KG1 (cell line): ENCODE measurements around the gene FUOM.
A peak's percentile ranks its signal among the peaks of the same experiment; 100 is the strongest.

ENCODE experiments used
- DNase-seq: peaks from one replicate; lab custom pipeline; 2025; lab: John Stamatoyannopoulos, UW

FUOM gene, protein sequence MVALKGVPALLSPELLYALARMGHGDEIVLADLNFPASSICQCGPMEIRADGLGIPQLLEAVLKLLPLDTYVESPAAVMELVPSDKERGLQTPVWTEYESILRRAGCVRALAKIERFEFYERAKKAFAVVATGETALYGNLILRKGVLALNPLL

DNA sequence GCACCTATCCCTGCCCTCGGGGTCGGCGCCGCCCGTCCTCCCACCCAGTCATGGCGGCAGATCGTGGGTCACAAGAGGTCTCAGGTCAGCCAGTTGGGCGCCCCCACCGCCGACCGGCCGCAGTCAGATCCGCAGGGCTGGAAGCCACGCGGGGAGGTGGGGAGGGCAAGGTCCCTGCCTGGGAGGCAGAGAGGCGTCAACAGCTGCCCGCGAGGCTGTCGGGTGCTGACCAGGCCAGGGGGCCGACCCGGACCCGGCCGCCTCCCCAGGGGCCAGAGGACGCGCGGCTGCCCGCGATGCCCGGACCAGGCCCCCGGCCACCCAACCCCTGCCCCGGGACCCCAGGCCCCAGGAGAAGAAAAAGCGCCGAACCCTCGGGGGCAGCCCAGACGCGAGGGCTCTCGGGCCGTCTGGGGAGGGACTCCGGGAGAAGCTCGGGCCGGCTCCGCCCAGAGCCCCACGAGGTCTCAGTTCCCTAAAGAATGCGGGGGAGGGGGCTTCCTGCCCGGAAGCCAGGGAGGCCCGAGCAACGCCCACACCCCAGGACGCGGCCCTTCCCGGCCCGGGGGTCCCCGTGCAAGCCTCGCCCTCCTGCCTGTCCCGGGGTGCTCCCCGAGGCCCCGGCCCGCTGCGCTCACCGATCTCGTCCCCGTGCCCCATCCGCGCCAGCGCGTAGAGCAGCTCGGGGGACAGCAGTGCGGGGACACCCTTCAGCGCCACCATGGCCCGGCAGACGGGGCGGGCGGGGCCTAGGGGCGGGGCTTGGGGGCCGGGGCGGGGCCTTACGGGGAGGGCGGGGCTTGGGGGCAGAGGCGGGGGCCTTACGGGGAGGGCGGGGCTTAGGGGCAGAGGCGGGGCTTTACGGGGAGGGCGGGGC lies at the start of gene FUOM:
TSS of gene FUOM (minus strand) at position 735 of the 877 bp plus-strand sequence. CDS start at position 723, 12 bp downstream.
- DNase-seq = peak; percentile 30

DNA sequence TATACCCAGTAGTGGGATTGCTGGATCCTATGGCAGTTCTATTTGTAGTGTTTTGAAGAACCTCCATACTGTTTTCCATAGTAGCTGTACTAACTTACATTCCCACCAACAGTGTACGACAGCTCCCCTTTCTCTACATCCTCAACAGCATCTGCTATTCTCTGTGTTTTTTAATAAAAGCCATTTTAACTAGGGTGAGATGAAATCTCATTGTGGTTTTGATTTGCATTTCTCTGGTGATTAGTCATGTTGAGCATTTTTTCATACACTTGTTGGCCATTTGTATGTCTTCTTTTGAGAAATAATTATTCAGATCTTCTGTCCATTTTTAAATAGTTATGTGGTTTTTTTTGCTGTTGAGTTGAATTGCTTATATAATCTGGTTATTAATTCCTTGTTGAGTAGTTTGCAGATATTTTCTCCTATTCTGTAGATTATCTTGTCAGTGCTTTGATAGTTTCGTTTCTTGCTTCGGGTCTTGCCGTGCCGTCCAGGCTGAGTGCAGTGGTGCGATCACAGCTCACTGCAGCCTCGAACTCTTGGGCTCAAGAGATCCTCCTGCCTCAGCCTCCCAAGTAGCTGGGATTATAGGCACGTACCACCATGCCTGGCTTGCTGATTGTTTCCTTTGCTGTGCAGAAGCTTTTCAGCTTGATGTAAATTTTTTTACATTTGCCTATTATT lies 48.2 kb upstream of the FUOM start:
- DNase-seq = no peak

DNA sequence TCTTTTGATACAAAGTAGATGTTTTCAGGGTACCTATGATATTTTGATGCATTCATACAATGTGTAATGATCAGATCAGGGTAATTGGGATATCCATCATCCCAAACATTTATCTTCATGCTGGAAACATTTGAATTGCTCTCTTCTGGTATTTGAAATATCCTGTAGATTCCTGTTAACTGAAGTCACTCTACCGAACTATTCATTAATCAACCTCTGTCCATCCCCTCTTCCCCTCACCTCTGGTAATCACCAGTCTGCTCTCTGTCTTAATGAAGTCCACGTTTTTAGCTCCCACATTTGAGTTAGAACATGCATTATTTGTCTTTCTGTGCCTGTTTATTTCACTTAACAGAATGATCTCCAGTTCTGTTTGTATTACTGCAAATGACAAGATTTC lies 47.5 kb upstream of the FUOM start:
- no peak for DNase-seq

DNA sequence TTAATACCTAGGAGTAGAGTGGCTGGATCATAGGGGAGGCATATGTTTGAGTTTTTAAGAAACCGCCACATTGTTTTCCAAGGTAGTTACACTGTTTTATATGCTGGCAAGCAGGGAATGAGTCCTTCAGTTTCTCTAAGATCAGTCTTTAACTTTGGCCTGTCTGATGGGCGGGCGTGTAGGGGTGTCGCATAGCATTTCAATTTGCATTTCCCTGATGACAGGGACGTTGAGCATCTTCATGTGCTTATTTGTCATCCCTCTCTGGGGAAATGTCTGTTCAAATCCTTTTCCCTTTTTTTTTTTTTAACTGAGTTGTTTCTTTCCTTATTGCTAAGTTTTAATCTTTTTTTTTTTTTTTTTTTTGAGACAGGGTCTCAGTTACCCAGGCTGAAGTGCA lies 46.0 kb upstream of the FUOM start:
- DNase-seq = no peak

DNA sequence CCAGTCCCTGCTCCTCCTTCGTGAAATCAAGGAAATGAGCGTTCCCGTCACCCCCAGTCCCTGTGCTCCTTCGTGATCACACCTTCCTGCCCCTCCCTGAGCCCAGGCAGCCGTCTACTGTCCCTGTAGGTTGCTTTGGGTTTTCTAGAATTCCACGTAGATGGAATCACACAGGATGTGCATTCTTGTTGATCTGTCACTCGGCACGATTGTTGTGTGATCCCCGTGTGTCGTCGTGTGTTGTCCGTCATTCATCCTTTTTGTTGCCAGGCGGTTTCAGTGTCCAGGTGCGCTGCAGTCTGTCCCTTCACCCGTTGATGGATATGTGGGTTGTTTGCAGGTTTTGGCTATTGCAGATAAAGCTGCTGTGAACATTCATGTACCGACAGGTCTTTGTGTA lies 45.5 kb upstream of the FUOM start:
- DNase-seq = no peak

DNA sequence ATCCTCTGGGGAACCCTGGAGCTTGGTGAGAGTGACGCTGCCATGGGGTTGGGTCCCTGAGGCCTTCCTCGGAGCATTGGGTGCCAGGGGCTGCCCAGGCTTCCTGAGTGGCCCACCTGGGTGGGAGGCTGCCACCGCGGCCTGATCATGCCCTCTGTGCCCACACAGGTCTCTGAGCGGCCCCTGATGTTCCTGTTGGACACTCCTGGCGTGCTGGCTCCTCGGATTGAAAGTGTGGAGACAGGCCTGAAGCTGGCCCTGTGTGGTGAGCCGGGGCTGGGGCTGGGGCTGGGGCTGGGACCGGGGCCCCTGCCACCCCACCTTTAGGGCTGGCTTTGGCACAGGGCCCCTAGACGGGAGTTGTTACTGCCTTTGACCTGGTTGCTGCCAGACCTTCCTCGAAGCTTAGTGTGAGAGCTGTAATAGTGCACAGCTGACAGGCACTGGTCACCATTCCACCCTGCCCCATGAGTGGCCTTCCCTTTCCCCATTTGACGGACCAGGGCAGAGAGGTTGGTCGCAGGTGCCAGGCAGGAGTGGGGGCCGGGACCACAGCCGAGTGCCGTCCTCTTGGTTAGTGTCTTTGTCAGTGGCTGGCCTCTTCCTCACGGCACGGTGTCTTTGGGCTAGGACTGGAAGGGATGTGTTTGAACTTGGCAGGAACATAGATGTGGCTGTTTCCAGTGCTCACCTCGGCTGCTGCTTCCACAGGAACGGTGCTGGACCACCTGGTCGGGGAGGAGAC lies 44.3 kb upstream of the FUOM start:
- DNase-seq = no peak

DNA sequence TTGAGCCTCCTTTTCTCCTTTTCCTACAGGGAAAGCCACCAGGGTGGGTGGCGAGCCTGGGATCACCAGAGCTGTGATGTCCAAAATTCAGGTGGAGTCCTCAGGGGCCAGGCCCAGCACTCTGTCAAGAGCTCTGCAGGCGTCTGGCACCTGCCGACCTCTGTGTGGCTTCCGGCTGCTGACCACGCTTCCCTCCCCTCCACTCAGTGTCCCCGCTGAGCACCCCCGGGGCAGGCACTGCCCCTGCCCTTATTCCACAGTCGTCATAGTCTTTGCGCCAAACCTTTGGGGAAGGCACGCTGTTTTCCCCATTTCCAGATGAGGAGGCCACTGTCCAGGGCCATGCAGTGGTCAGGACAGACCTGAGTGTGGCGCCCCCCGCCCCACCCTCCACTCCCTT lies 43.7 kb upstream of the FUOM start:
- DNase-seq = no peak

DNA sequence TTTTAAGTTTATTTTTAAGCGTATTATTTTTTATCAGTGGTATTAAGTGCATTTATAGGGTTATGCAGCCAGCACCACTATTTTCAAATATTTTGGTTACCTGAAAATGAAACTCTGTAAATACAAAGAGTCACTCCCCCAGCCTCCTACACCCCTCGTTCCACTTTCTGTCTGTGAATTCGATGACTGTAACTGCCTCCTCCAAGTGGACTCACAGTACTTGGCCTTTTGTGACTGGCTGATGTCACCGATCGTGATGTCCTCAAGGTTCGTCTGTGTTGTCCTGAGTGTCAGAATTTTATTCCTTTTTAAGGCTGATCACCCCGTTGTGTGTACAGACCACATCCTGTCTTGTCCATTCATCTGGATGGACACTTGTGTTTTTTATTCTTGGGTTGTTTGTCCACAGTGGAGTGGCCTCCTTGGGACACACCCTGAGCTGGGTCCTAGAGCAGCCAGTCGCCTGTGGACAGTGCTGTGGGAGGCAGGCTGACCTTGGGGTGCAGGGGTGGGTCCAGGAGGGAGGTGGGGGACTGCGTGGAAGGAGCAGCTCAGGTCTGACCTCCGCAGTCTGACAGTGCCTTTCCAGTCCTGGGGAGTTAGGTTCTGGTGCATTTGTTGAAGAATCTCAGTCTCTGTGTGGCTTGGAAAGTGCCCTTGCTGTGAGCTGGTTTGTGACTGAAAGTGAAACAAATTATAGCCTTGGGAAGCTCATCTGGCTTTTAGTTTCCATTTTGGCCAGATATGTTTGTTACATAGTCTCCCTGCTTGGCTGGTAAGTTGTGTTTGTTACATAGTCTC lies 43.0 kb upstream of the FUOM start:
- no peak for DNase-seq

DNA sequence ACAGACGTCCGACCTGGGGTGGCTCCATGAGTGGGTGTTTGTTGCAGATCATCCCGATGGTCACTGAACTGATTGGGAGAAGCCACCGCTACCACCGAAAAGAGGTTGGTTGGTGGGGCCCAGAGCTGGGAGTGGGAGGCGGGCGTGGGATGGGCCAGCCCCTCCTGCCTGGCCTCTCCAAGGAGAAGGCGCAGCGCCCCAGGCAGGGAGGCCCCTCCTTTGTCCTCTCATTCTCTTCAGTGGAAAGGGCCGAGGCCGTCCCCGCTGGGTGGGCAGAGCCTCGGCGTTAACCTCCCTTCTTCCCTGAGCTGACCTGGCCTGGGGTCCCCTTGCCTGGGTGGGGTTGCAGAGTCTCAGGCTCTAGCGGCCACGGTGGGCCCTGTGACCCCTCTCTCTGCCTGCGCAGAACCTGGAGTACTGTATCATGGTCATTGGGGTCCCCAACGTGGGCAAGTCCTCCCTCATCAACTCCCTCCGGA lies 41.3 kb upstream of the FUOM start:
- DNase-seq = no peak

DNA sequence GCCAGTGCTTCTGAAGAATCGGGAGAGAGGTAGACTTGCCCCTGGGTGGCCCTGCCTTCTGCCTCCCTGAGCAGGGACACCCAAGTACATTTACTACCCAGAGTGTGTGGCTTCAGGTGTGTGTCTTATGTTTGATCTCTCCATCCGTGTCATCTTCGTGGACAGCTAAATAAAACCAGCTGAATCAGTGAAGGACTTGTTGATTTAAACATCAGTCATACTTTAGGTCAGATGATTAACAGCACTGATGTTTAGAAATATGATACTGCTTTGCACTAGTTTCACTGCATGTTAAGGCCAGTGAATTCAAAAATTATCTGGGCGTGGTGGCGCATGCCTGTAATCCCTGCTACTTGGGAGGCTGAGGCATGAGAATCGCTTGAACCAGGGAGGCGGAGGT lies 40.1 kb upstream of the FUOM start:
- DNase-seq = no peak

DNA sequence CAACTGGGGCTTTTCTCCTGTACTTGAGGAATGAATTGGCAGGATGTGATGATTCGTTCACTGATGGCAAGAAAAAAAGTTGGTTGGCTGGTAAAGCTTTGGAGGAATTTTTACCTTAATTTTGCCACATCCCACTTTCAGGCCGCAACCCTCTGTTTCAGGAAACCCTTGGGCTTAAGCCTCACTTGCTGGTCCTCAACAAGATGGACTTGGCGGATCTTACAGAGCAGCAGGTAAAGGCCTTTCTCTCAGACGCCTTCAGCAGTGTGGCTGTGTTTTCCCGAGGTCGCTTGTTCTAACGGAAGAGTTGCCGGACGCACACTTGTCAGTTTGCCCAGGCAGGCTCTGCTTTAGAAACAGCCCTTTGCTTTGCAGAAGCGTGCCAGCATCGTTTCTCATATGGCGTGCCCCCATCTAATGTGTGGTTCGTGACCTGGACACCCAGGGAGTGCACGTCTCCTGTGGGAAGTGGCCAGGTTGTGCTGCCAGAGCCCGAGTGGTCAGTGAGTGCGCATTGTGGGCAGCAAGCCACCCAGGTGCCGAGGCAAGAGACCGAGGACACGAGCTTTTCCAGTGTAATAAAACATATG lies 38.3 kb upstream of the FUOM start:
- no peak for DNase-seq

DNA sequence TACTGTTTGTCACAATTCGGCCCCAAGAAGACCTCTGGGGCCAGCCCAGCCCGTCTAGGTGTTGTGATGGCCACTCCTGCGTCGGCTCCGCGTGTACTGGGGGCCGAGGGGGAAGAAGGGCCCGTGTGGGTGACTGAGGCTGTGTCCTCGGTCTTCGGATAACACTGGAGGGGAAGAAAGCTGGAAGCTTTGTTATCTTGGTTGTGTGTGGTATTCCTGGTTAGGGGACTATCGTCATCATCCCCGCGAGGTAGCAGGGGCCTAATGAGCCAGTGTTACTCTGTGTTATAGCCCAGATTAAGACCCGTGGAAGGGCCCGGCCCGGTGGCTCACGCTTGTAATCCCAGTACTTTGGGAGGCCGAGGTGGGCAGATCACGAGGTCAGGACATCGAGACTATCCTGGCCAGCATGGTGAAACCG lies 37.0 kb upstream of the FUOM start:
- DNase-seq = no peak

DNA sequence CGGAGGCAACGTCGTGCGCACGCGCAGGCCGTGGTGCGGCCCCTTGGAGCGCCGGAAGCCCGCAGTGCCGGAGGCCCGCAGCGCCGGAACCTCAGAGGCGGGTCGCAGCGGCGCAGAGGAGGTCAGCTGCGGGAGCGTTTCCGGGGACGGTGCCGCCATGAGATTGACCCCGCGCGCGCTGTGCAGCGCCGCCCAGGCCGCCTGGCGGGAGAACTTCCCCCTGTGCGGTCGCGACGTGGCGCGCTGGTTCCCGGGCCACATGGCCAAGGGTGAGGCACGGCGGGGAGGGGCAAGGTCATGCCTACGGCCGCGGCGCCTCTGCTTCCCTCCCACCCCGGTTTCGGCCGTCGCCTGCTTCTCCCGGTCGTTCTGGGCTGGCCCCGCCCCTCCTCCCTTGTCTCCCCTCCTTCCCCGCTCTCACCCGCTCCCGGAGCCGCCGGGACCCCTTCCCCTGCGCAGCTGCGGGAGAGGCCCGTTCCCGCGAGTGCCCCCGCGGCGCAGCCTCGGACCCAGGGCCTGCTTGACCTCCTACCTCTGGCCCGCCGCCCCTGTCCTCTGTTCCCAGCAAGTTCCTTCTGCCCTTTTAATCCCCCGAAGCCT lies 36.3 kb upstream of the FUOM start, which contains the start of gene MTG1:
TSS of gene MTG1 (plus strand) at position 94 of the 600 bp plus-strand sequence. CDS start at position 158, 64 bp downstream.
- DNase-seq = peak; percentile 84

DNA sequence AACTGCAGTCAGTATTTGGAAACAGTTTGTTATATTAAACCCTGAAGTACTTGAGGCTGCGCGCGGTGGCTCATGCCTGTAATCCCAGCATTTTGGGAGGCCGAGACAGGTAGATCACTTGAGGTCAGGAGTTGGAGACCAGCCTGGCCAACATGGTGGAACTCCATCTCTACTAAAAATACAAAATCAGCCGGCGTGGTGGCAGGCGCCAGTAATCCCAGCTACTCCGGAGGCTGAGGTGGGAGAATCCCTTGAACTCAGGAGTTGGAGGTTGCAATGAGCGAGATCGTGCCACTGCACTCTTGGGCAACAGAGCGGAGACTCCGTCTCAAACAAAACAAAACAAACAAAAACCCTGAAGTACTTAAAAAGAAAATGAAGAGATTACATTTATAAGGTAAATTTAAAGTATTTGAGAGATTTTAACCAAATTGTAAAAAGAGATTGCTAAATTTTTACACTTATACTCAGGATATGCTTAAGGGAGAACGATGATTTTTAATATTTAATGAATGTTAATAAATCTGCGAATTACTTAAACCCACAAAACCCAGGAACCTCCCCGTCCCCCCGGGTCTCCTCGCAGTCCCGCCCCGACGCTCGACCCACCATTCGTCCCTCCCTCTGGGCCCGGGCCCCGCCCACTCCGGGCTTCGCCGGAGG lies 35.7 kb upstream of the FUOM start:
- DNase-seq = no peak

DNA sequence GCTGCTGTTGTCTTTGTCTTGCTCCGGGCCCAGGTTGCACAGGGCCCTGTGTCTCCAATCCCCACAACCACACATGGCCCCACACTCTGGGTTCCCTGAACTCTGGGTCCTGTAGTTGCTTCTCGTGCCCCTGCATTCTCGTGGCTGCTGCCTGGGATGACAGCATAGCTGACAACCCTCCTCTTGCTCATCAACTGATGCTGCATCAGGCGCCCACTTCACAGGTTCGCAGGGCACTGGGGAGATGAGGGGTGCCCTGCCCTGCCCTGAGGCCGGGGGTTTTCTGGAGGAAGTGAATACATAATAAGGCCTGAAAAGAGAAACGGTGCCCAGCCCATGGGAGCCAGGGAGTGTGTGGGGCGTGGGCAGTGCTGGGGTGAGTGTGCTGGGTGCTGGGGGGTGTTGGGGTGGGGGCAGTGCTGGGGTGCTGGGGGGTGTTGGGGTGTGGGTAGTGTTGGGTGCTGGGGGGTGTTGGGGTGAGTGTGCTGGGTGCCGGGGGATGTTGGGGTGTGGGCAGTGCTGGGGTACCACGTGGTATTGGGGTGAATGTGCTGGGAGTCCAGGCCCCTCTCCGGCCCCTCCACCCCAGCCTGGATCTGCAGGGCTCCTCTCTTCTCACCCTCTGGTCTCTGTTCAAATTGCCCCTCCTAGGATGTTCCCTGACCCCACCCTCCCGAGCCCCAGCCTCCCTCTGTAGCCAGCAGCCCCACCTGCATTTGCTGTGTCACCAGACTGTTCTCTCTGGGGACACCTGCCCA lies 34.1 kb upstream of the FUOM start:
- DNase-seq = no peak

DNA sequence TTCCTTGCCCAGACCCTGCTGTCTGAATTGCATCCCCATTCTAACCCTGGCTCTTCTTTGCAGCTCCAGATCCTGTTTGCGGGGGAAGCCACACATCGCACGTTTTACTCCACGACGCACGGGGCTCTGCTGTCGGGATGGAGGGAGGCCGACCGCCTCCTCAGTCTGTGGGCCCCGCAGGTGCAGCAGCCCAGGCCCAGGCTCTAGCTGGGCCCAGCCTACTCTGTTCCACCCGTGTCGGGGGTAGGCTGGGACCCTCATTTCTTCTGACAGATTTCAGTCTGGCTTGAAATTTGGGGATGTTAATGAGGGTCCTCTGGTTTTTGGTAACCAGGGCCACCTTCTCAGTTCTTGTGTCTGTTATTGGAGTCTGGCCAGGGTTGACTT lies 33.4 kb upstream of the FUOM start:
- DNase-seq = no peak

DNA sequence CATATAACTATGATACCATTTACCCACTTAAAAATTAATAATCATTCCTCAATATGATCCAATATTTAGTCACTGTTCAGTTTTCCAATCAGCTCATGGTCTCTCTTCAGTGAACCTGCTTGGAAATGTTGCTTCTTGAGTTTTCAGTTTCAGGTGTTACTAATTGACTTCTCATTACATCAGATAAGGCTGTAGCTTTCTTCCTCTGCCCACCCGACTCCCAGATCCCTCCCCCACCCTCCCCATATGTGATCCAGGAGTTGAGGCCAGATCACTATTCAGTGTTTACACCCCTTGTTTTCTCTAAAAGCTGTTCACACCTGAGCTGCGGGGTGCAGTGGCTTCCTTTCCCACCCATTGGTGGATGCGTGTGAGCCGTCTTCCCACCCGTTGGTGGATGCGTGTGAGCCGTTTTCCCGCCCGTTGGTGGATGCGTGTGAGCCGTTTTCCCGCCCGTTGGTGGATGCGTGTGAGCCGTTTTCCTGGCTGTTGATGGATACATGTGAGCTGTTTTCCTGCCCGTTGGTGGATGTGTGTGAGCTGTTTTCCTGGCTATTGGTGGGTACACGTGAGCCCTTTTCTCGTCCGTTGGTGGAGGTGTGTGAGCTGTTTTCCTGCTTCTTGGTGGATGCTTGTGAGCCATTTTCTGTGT lies 32.9 kb upstream of the FUOM start:
- no peak for DNase-seq

DNA sequence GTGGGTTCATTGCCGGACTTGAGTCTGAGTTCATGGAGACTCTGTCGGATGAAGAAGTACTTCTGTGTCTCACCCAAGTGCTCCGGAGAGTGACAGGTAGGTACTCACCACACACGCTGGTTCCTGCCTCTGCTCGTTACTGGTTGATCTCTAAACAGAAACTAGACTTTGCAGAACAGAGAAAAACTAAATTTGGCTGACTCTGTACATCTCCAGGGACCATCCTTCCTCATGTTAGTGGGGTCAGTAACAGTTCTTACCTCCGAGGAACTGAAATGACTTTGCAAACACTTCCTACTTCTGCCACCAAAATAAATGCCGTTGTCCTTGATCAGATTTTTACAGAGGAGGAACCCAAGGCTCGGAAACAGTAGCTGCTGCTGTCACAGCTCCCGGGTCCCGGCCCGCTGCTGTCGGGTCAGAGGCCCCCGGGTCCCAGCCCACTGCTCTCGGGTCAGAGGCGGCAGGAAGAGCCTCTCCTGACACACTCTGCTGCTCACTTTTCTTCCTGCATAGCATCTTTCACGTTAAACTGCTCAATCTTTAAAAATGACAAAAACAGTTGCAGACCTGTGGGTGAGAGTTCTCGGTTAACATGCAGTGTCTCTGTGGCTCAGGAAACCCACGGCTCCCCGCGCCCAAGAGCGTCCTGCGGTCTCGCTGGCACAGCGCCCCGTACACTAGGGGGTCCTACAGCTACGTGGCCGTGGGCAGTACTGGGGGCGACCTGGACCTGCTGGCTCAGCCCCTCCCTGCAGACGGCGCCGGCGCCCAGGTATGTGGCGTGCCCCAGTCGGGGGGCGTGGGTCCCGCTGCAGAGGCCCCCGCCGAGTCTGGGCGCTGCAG lies 31.4 kb upstream of the FUOM start:
- peak; percentile 55 for DNase-seq
